Neuronal stem cell (in vitro differentiated cells): ENCODE data around the gene TNFSF15.
"Not testable (repeated sequence)": the region's sequence is repeated elsewhere in the genome, so short reads cannot be mapped to it uniquely, and the experiment has no call there.

ENCODE experiments used
- DNase-seq: peaks from one replicate; pipeline ENCODE4 v3.0.0-alpha.2; 2013; ENCODE audit warnings: low spot score
- H2AFZ ChIP-seq: one replicate; pipeline ENCODE4 v1.6.1; 2013; ENCODE audit warnings: mild to moderate bottlenecking, low read length, inconsistent platforms
- H2AK5ac ChIP-seq: 2 replicates; pipeline ENCODE4 v1.6.1; 2013; ENCODE audit warnings: low read depth, mild to moderate bottlenecking, inconsistent platforms, low read length, moderate library complexity, mixed read lengths
- H2BK120ac ChIP-seq: 2 replicates; pipeline ENCODE4 v1.6.1; 2013; ENCODE audit warnings: low read depth, mild to moderate bottlenecking, inconsistent platforms, low read length, moderate library complexity, mixed read lengths
- H2BK12ac ChIP-seq: one replicate; pipeline ENCODE4 v1.6.1; 2013; ENCODE audit warnings: low read length, inconsistent platforms
- H2BK15ac ChIP-seq: 2 replicates; pipeline ENCODE4 v1.6.1; 2013; ENCODE audit warnings: mild to moderate bottlenecking, low read length, inconsistent platforms, mixed read lengths
- H2BK5ac ChIP-seq: one replicate; pipeline ENCODE4 v1.6.1; 2013; ENCODE audit warnings: inconsistent platforms, mild to moderate bottlenecking, low read length, moderate library complexity
- H3K14ac ChIP-seq: one replicate; pipeline ENCODE4 v1.6.1; 2013; ENCODE audit warnings: low read length, inconsistent platforms
- H3K18ac ChIP-seq: 2 replicates; pipeline ENCODE4 v1.6.1; 2013; ENCODE audit warnings: low read length, inconsistent platforms
- H3K23ac ChIP-seq: 2 replicates; pipeline ENCODE4 v1.6.1; 2013; ENCODE audit warnings: low read depth, mild to moderate bottlenecking, mixed read lengths, low read length, inconsistent platforms; ENCODE audit not compliant: poor library complexity
- H3K27ac ChIP-seq: replicated peaks from 3 replicates; pipeline ENCODE4 v1.5.1; 2013; ENCODE audit warnings: low read length, inconsistent platforms
- H3K27me3 ChIP-seq, 3 experiments: 2 replicates each; pipeline ENCODE4 v1.6.1; 2013; ENCODE audit warnings: low read length in 3 of 3, mild to moderate bottlenecking in 2 of 3, inconsistent platforms in 1 of 3, low read depth in 1 of 3, mixed read lengths in 1 of 3, moderate library complexity in 1 of 3; ENCODE audit not compliant: control insufficient read depth in 3 of 3, insufficient read depth in 3 of 3
- H3K36me3 ChIP-seq, 2 donors: replicated peaks in 1 of 2; 2 replicates each; pipeline ENCODE4 v1.6.1; 2013; ENCODE audit warnings: low read length in 2 of 2; ENCODE audit not compliant: control insufficient read depth in 2 of 2, insufficient read depth in 2 of 2
- H3K4ac ChIP-seq: 2 replicates; pipeline ENCODE4 v1.6.1; 2013; ENCODE audit warnings: inconsistent platforms, mild to moderate bottlenecking, low read length, moderate library complexity
- H3K4me1 ChIP-seq, 2 donors: 1 replicate in 1 of 2; 2 replicates in 1 of 2; pipeline ENCODE4 v1.6.1; 2013; ENCODE audit warnings: low read length in 2 of 2, low read depth in 1 of 2; ENCODE audit not compliant: control insufficient read depth in 2 of 2, insufficient read depth in 1 of 2
- H3K4me2 ChIP-seq: one replicate; pipeline ENCODE4 v1.6.1; 2013; ENCODE audit warnings: mild to moderate bottlenecking, low read length, inconsistent platforms; ENCODE audit not compliant: insufficient read depth, poor library complexity, severe bottlenecking
- H3K4me3 ChIP-seq, 2 donors: 2 replicates each; pipeline ENCODE4 v1.5.1; 2013; ENCODE audit warnings: low read length in 2 of 2, mild to moderate bottlenecking in 2 of 2, inconsistent platforms in 1 of 2, moderate library complexity in 1 of 2
- H3K79me1 ChIP-seq: one replicate; pipeline ENCODE4 v1.6.1; 2013; ENCODE audit warnings: low read depth, mild to moderate bottlenecking, inconsistent platforms, low read length, moderate library complexity
- H3K9ac ChIP-seq: one replicate; pipeline ENCODE4 v1.6.1; 2013; ENCODE audit warnings: mild to moderate bottlenecking, low read depth, low read length, inconsistent platforms; ENCODE audit not compliant: poor library complexity
- H3K9me3 ChIP-seq, 2 donors: replicated peaks in 1 of 2; 2 replicates each; pipeline versions ENCODE3 to v1.6.1; 2013; ENCODE audit warnings: low read length in 2 of 2, mild to moderate bottlenecking in 2 of 2, inconsistent platforms in 1 of 2, low read depth in 1 of 2, mixed read lengths in 1 of 2, moderate library complexity in 1 of 2; ENCODE audit not compliant: control insufficient read depth in 2 of 2, insufficient read depth in 1 of 2
- H4K8ac ChIP-seq: one replicate; pipeline ENCODE4 v1.6.1; 2013; ENCODE audit warnings: low read depth, mild to moderate bottlenecking, inconsistent platforms, low read length, moderate library complexity
- H4K91ac ChIP-seq: one replicate; pipeline ENCODE4 v1.6.1; 2013; ENCODE audit warnings: low read length, low read depth, mild to moderate bottlenecking, inconsistent platforms; ENCODE audit not compliant: poor library complexity
- WGBS, 2 donors: extraction: QIAGEN DNeasy Blood & Tissue Kit; methylation state at CpG; one replicate each; pipeline ENCODE4 v1.1.7; 2013; ENCODE audit warnings: missing lambda C conversion rate in 2 of 2, mixed read lengths in 1 of 2; ENCODE audit not compliant: insufficient read length in 2 of 2, insufficient replicate concordance in 1 of 2; ENCODE audit errors: extremely low coverage in 2 of 2; 5-methylcytosine and 5-hydroxymethylcytosine counted together

The TNFSF15 gene

GRCh38 chr9:114741521-114741920, 64.3 kb downstream of the TNFSF15 start:
- H2BK120ac ChIP-seq, H4K91ac ChIP-seq, DNase-seq, H3K36me3 ChIP-seq, H3K79me1 ChIP-seq, H2AK5ac ChIP-seq, H3K4ac ChIP-seq, H3K4me1 ChIP-seq, H3K4me3 ChIP-seq, H2AFZ ChIP-seq, H3K23ac ChIP-seq, H3K4me2 ChIP-seq, H3K27ac ChIP-seq, H3K14ac ChIP-seq, H3K18ac ChIP-seq, H3K9ac ChIP-seq, H2BK12ac ChIP-seq, H2BK5ac ChIP-seq, H2BK15ac ChIP-seq, H4K8ac ChIP-seq, H3K9me3 ChIP-seq, H3K27me3 ChIP-seq: not testable (repeated sequence)
- WGBS, 2 donors = no CpG with 5 or more reads among the region's 1 CpG

GRCh38 chr9:114738581-114739316, 67.1 kb downstream of the TNFSF15 start:
- H2AFZ ChIP-seq = peak overlapping the region; percentile 48
- H3K4ac ChIP-seq = no peak overlapping the region
- H2BK12ac ChIP-seq = no peak overlapping the region
- H3K4me2 ChIP-seq = no peak overlapping the region
- no peaks in the 10 kb centered on the region for H3K36me3 ChIP-seq
- no peak overlapping the region for H3K18ac ChIP-seq
- no peaks in the 10 kb centered on the region for H3K4me1 ChIP-seq
- no peak overlapping the region for H4K8ac ChIP-seq
- H3K4me3 ChIP-seq = no peak overlapping the region
- H3K79me1 ChIP-seq = no peaks in the 10 kb centered on the region
- H3K23ac ChIP-seq = no peak overlapping the region
- no peak overlapping the region for H2BK15ac ChIP-seq
- no peak overlapping the region for H3K27ac ChIP-seq
- H3K9me3 ChIP-seq = no peaks in the 10 kb centered on the region
- no peak overlapping the region for H2BK120ac ChIP-seq
- H2BK5ac ChIP-seq = no peak overlapping the region
- WGBS, 2 donors = no CpG with 5 or more reads among the region's 8 CpGs
- no peaks in the 10 kb centered on the region for H3K27me3 ChIP-seq
- no peak overlapping the region for H3K14ac ChIP-seq
- no peak overlapping the region for H2AK5ac ChIP-seq
- no peak overlapping the region for H3K9ac ChIP-seq
- H4K91ac ChIP-seq = no peak overlapping the region
- peak; percentile 60 for DNase-seq

DNA sequence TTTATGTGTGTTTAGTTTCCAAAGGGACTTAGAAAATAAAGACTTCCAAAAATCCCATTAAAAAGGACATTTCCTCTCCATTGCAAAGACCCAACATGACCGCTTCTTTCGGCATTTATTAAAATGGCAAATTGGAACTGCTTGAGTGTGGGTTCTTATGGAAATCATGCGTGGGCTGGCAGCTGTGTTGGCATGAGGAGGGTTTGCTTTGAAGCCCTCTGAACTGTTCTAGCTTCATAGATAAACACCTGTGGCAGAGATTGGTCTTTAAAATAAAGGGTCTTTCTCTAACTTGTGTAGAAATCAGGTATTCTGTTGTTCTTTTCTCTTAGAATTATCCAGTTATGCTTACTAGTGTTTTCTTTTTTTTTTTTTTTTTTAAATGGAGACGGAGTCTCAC, 68.0 kb downstream of the TNFSF15 start:
- no peaks in the 10 kb centered on the region for H3K79me1 ChIP-seq
- H3K4me3 ChIP-seq = no peak overlapping the region
- no peak overlapping the region for H2AK5ac ChIP-seq
- H3K14ac ChIP-seq = no peak overlapping the region
- no peak overlapping the region for H2BK12ac ChIP-seq
- no peak overlapping the region for H3K18ac ChIP-seq
- H3K9me3 ChIP-seq = no peaks in the 10 kb centered on the region
- no peak overlapping the region for H3K23ac ChIP-seq
- no peak overlapping the region for H3K9ac ChIP-seq
- H2BK120ac ChIP-seq = no peak overlapping the region
- no peaks in the 10 kb centered on the region for H3K4me1 ChIP-seq
- H2BK5ac ChIP-seq = no peak overlapping the region
- no CpG with 5 or more reads among the region's 4 CpGs for WGBS, 2 donors
- no peak overlapping the region for H4K91ac ChIP-seq
- H3K27me3 ChIP-seq = no peaks in the 10 kb centered on the region
- H3K27ac ChIP-seq = no peak overlapping the region
- no peak overlapping the region for H3K4me2 ChIP-seq
- no peaks in the 10 kb centered on the region for H3K36me3 ChIP-seq
- no peak overlapping the region for H2AFZ ChIP-seq
- no peak overlapping the region for H2BK15ac ChIP-seq
- DNase-seq = no peak
- H3K4ac ChIP-seq = no peak overlapping the region
- no peak overlapping the region for H4K8ac ChIP-seq

DNA sequence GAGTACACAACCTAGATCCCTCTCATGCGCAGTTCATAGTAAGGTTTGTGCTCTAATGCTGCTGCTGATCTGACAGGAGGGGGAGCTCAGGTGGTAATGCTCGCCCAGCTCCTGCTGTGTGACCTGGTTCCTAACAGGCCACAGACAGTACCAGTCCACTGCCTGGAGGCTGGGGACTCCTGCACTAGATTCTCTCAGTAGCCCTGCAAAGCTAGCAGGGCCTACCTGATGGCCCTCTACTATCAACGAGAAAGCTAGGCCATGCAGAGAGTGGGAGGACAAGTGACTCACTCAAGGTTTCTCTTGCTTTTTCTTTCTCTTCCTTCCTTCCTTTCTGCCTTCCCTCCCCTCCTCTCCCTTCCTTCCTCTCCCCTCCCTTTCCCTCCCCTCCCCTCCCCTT, 68.7 kb downstream of the TNFSF15 start:
- Histone ChIP-seq H3K4me3 (no peak overlapping the region), H2BK120ac (no peak overlapping the region), H2AK5ac (no peak overlapping the region), H3K27ac (no peak overlapping the region), H3K36me3 (no peaks in the 10 kb centered on the region), H3K4me1 (no peaks in the 10 kb centered on the region), H3K27me3 (no peaks in the 10 kb centered on the region), H3K9ac (no peak overlapping the region), H3K18ac (peak overlapping the region; percentile 13), H2BK5ac (no peak overlapping the region), H3K79me1 (no peaks in the 10 kb centered on the region), H3K4ac (no peak overlapping the region), H2BK12ac (no peak overlapping the region), H3K14ac (no peak overlapping the region), H4K91ac (no peak overlapping the region), H4K8ac (no peak overlapping the region), H2AFZ (no peak overlapping the region), H3K4me2 (no peak overlapping the region), H3K9me3 (no peaks in the 10 kb centered on the region), H3K23ac (no peak overlapping the region), H2BK15ac (no peak overlapping the region)
- WGBS, 2 donors = no CpG with 5 or more reads among the region's 3 CpGs
- DNase-seq = no peak
